ENCODE measurements around the gene SPINK13. TPM values are rescaled to one million over a fixed set of nuclear protein-coding genes. Genes with fewer than 3 reads are reported as not detected.

Gene SPINK13
- total RNA-seq, 2 donors from 2014 or later: not detected

DNA sequence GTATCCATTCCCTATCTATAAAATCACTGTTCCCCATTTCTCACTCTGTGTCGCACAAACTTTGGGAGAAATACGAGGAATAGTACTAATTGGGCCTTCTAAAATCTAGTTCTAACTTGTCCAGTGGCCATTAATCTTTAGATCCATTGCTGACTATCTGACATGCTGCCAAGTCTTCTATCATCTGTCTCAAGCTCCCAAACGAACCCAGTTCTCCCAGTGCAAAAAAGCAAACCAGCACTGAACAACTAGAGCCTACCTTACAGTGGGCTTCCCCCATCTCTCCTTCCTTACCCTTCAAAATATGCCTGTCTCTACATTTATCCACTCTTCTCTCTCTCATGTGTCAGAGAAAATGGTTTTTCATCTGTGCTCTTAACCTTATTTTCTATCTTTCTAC lies 40.4 kb downstream of the SPINK13 start:
- no peak for DNase-seq (ENCODE audit: low spot score)
- intact Hi-C loops (cut with DNase I): no loop called here

- no peak for DNase-seq (ENCODE audit: low spot score)
- intact Hi-C loops (cut with DNase I): loop anchor here in 1 of 2 donors (5.0 kb wide), 1 partner anchor 413 kb away; no protein-coding TSS in a partner anchor
These were observed 41.2 kb downstream of the SPINK13 start for GRCh38 chr5:148309746-148310145.

GRCh38 chr5:148311484-148311883 lies 42.9 kb downstream of the SPINK13 start:
- intact Hi-C loops (cut with DNase I): loop anchor here in 1 of 2 donors (5.0 kb wide), 1 partner anchor 411 kb away; no protein-coding TSS in a partner anchor
- DNase-seq (ENCODE audit: low spot score): no peak

DNA sequence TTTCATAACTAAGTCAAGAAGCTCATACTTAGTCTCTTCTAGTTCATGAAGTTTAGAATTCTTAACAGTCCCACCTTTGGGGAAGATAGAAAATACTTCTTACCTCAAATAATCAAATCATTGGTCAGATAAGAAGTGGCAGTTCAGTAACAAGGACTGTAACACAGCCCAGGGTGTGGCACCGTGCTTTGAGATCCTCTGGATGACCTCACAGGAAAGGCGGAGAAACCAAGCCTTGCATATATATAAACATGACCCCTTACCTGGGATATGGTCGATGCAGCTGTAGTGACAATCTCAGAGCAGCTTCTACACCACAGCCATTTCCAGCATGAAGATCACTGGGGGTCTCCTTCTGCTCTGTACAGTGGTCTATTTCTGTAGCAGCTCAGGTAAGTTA lies 43.6 kb downstream of the SPINK13 start, which contains the start of gene SPINK7:
Gene SPINK7 (plus strand): TSS at position 271 of the 400 bp plus-strand sequence. CDS start 61 bp downstream, at position 332.
- DNase-seq (ENCODE audit: low spot score): no peak
- intact Hi-C loops (cut with DNase I): loop anchor here in 1 of 2 donors (5.0 kb wide), 1 partner anchor 410 kb away; no protein-coding TSS in a partner anchor

GRCh38 chr5:148314187-148314586 lies 45.6 kb downstream of the SPINK13 start:
- intact Hi-C loops (cut with DNase I): loop anchor here in 1 of 2 donors (5.0 kb wide), 1 partner anchor 408 kb away; no protein-coding TSS in a partner anchor
- no peak for DNase-seq (ENCODE audit: low spot score)

DNA sequence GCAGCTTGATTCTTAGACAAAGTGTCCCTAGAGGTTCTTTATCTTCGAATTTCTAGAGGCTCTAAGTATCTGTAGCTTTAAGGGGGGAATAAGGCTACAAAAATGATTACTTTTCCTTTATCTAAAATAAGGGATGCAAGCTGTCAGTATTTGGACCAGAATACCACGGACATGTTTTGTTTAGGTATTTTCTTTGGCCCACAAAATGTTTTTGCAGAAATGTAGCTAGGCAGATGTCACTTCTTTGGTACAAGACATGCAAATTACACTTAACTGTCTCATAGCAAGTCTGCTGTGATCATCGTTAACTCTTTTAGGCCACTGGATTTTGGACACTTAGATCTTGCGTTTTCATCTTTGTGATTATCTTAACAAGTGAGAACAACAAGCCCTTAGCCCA lies 46.1 kb downstream of the SPINK13 start:
- intact Hi-C loops (cut with DNase I): loop anchor here in 1 of 2 donors (5.0 kb wide), 1 partner anchor 408 kb away; no protein-coding TSS in a partner anchor

DNA sequence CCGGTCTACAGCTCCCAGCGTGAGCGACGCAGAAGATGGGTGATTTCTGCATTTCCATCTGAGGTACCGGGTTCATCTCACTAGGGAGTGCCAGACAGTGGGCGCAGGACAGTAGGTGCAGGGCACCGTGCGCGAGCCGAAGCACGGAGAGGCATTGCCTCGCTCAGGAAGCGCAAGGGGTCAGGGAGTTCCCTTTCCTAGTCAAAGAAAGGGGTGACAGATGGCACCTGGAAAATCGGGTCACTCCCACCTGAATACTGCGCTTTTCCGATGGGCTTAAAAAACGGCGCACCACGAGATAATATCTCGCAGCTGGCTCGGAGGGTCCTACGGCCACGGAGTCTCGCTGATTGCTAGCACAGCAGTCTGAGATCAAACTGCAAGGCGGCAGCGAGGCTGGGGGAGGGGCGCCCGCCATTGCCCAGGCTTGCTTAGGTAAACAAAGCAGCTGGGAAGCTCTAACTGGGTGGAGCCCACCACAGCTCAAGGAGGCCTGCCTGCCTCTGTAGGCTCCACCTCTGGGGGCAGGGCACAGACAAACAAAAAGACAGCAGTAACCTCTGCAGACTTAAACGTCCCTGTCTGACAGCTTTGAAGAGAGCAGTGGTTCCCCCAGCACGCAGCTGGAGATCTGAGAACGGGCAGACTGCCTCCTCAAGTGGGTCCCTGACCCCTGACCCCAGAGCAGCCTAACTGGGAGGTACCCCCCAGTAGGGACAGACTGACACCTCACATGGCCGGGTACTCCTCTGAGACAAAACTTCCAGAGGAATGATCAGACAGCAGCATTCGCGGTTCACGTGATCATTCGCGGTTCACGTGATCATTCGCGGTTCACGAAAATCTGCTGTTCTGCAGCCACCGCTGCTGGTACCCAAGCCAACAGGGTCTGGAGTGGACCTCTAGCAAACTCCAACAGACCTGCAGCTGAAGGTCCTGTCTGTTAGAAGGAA lies 51.7 kb downstream of the SPINK13 start:
- peak; percentile 72 for DNase-seq (ENCODE audit: low spot score)
- intact Hi-C loops (cut with DNase I): loop anchor here in 1 of 2 donors (10.0 kb wide), 1 partner anchor 1585 kb away; no protein-coding TSS in a partner anchor

More for the DNA sequence above, 46.1 kb downstream of the SPINK13 start:
- no peak for DNase-seq (ENCODE audit: low spot score)

- DNase-seq (ENCODE audit: low spot score): no peak
- intact Hi-C loops (cut with DNase I): no loop called here
These were observed 64.8 kb downstream of the SPINK13 start for GRCh38 chr5:148333262-148333849.

- no peak for DNase-seq (ENCODE audit: low spot score)
- intact Hi-C loops (cut with DNase I): no loop called here
These were observed 66.7 kb downstream of the SPINK13 start, which contains the start of gene SPINK9 for GRCh38 chr5:148335259-148335658. SPINK9 (plus strand) TSS chr5:148335559; CDS start chr5:148335614, 55 bp downstream.

Other genes with a start within 250 kb of the SPINK13 start
- gene SPINK5, start 204.8 kb upstream of the SPINK13 start, total RNA-seq: under 1 TPM; 0.14 to 0.23 TPM
- gene SPINK14, start 100.2 kb upstream of the SPINK13 start, total RNA-seq: not detected
- not detected for gene SPINK6, start 65.8 kb upstream of the SPINK13 start, total RNA-seq
- gene MARCOL, start 30.3 kb upstream of the SPINK13 start, total RNA-seq: not detected
- gene SPINK7, start 43.6 kb downstream of the SPINK13 start, total RNA-seq: not detected
- not detected for gene SPINK9, start 66.8 kb downstream of the SPINK13 start, total RNA-seq
- gene FBXO38, start 115.2 kb downstream of the SPINK13 start, total RNA-seq: 10 to 100 TPM; 39.4 to 39.6 TPM

All from posterior vena cava (tissue), 2 donors.